ENCODE measurements around the gene PACS1.
A peak's percentile ranks its signal among the peaks of the same experiment; 100 is the strongest.
"Not testable (repeated sequence)": the region's sequence is repeated elsewhere in the genome, so short reads cannot be mapped to it uniquely, and the experiment has no call there.

PACS1 gene

GRCh38 chr11:66087148-66087908 lies 17.3 kb downstream of the PACS1 start:
- Histone ChIP-seq H3K4me3 (ENCODE audit: low read depth in 1 of 2, low read length in 1 of 2) (no peak overlapping the region), H3K9me3 (no peaks in the 10 kb centered on the region), H3K4me1 (ENCODE audit: control insufficient read depth in 1 of 2, insufficient read depth in 1 of 2, low read depth in 1 of 2, low read length in 1 of 2) (peaks cover 22 to 25% of the 10 kb centered on the region in 2 experiments), H3K27me3 (no peaks in the 10 kb centered on the region), H3K36me3 (no peaks in the 10 kb centered on the region), H3K27ac (peak overlapping the region; percentile 11)
- no peak for TF ChIP-seq CTCF (IDR thresholded peaks at IDR 0.05)

DNA sequence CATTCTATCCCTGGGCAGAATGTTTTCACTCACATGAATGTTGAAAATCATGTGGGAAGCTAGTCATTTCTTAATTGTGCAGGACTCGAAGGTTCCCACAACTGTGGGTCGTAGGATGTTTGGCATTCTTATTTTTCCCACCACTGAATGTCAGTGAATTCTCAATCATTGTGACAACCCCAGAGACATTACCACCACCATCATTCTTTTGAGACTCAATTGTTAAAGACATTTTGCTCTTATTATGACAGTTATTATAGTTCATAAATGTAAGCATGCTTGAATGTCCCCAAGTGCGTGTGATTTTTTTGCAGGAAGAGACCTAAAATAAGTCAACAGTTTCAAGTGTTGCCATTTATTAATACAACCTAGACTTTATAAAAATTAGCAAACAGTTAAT lies 19.0 kb downstream of the PACS1 start:
- no peaks in the 10 kb centered on the region for H3K36me3 ChIP-seq
- no peak overlapping the region for H3K27ac ChIP-seq
- no peaks in the 10 kb centered on the region for H3K9me3 ChIP-seq
- TF ChIP-seq CTCF (IDR thresholded peaks at IDR 0.05) = no peak
- H3K4me3 ChIP-seq (ENCODE audit: low read depth in 1 of 2, low read length in 1 of 2) = no peak overlapping the region
- no peaks in the 10 kb centered on the region for H3K27me3 ChIP-seq
- peaks cover 5 to 8% of the 10 kb centered on the region in 2 experiments for H3K4me1 ChIP-seq (ENCODE audit: control insufficient read depth in 1 of 2, insufficient read depth in 1 of 2, low read depth in 1 of 2, low read length in 1 of 2)

GRCh38 chr11:66090288-66090687 lies 20.2 kb downstream of the PACS1 start:
- H3K27me3 ChIP-seq = no peaks in the 10 kb centered on the region
- H3K4me3 ChIP-seq (ENCODE audit: low read depth in 1 of 2, low read length in 1 of 2) = no peak overlapping the region
- no peak for TF ChIP-seq CTCF (IDR thresholded peaks at IDR 0.05)
- no peaks in the 10 kb centered on the region for H3K36me3 ChIP-seq
- no peak overlapping the region for H3K27ac ChIP-seq
- no peaks in the 10 kb centered on the region for H3K9me3 ChIP-seq
- no peaks in the 10 kb centered on the region for H3K4me1 ChIP-seq (ENCODE audit: control insufficient read depth in 1 of 2, insufficient read depth in 1 of 2, low read depth in 1 of 2, low read length in 1 of 2)

- H3K27me3 ChIP-seq; H3K27ac ChIP-seq; H3K9me3 ChIP-seq; H3K36me3 ChIP-seq; H3K4me3 ChIP-seq (ENCODE audit: low read depth in 1 of 2, low read length in 1 of 2); H3K4me1 ChIP-seq (ENCODE audit: control insufficient read depth in 1 of 2, insufficient read depth in 1 of 2, low read depth in 1 of 2, low read length in 1 of 2): not testable (repeated sequence)
Observed at GRCh38 chr11:66092125-66092524, 22.1 kb downstream of the PACS1 start.

DNA sequence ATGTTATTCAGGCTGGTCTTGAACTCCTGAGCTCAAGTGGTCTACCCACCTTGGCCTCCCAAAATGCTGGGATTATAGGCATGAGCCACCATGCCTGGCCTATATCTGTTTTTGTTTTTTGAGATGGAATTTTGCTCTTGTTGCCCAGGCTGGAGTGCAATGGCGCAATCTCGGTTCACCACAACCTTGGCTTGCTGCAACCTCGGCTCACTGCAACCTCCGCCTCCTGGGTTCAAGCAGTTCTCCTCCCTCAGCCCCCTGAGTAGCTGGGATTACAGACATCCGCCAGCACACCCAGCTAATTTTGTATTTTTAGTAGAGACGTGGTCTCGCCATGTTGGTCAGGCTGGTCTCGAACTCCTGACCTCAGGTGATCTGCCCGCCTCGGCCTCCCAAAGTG lies 29.7 kb downstream of the PACS1 start:
- Histone ChIP-seq H3K4me3 (ENCODE audit: low read depth in 1 of 2, low read length in 1 of 2) (peak overlapping the region; percentile 12 to 44), H3K4me1 (ENCODE audit: control insufficient read depth in 1 of 2, insufficient read depth in 1 of 2, low read depth in 1 of 2, low read length in 1 of 2) (peaks cover 39 to 53% of the 10 kb centered on the region in 2 experiments), H3K27ac (peak overlapping the region; percentile 84)
- H3K36me3 ChIP-seq, H3K27me3 ChIP-seq, H3K9me3 ChIP-seq: not testable (repeated sequence)

- Histone ChIP-seq H3K27ac (peak overlapping the region; percentile 84), H3K36me3 (no peaks in the 10 kb centered on the region), H3K9me3 (no peaks in the 10 kb centered on the region), H3K27me3 (no peaks in the 10 kb centered on the region), H3K4me1 (ENCODE audit: control insufficient read depth in 1 of 2, insufficient read depth in 1 of 2, low read depth in 1 of 2, low read length in 1 of 2) (peaks cover 39 to 53% of the 10 kb centered on the region in 2 experiments), H3K4me3 (ENCODE audit: low read depth in 1 of 2, low read length in 1 of 2) (peak overlapping the region; percentile 37 to 44)
- no peak for TF ChIP-seq CTCF (IDR thresholded peaks at IDR 0.05)
Observed at GRCh38 chr11:66100272-66101065, 30.4 kb downstream of the PACS1 start.

All from neutrophil (primary cell).